ENCODE data around the gene CTCFL.

The CTCFL gene

GRCh38 chr20:57548177-57549058 lies 23.5 kb upstream of the CTCFL start:
- DNase-seq (no peak), ATAC-seq (no peak)
- Mint-ChIP-seq H3K36me3 (ENCODE audit: low read depth) (no peaks in the 10 kb centered on the region), H3K9me3 (no peaks in the 10 kb centered on the region), H3K4me3 (no peak overlapping the region), H3K27ac (no peak overlapping the region), H3K27me3 (peaks cover 3% of the 10 kb centered on the region), H3K4me1 (peaks cover 25% of the 10 kb centered on the region)

GRCh38 chr20:57546956-57547649 lies 22.2 kb upstream of the CTCFL start:
- no peaks in the 10 kb centered on the region for H3K9me3 Mint-ChIP-seq
- H3K4me1 Mint-ChIP-seq, result peaks cover 25% of the 10 kb centered on the region
- no peaks in the 10 kb centered on the region for H3K36me3 Mint-ChIP-seq (ENCODE audit: low read depth)
- no peak overlapping the region for H3K27ac Mint-ChIP-seq
- DNase-seq, result no peak
- H3K27me3 Mint-ChIP-seq, result peaks cover 3% of the 10 kb centered on the region
- peak; percentile 38 for ATAC-seq
- no peak overlapping the region for H3K4me3 Mint-ChIP-seq

GRCh38 chr20:57545927-57546662 lies 21.2 kb upstream of the CTCFL start:
- Mint-ChIP-seq H3K4me3 (no peak overlapping the region), H3K9me3 (no peaks in the 10 kb centered on the region), H3K36me3 (ENCODE audit: low read depth) (no peaks in the 10 kb centered on the region), H3K27ac (peak overlapping the region; percentile 31), H3K27me3 (peaks cover 3% of the 10 kb centered on the region), H3K4me1 (peaks cover 25% of the 10 kb centered on the region)
- no peak for ATAC-seq
- no peak for DNase-seq

- Mint-ChIP-seq H3K4me1 (peaks cover 25% of the 10 kb centered on the region), H3K4me3 (no peak overlapping the region), H3K36me3 (ENCODE audit: low read depth) (no peaks in the 10 kb centered on the region), H3K27me3 (peaks cover 4% of the 10 kb centered on the region), H3K27ac (peak overlapping the region; percentile 58), H3K9me3 (no peaks in the 10 kb centered on the region)
- DNase-seq, result no peak
- ATAC-seq, result peak; percentile 85
These were observed 20.1 kb upstream of the CTCFL start for GRCh38 chr20:57544838-57545564.

GRCh38 chr20:57543754-57544153 lies 18.8 kb upstream of the CTCFL start:
- H3K27ac Mint-ChIP-seq, result no peak overlapping the region
- no peak overlapping the region for H3K4me3 Mint-ChIP-seq
- DNase-seq, result no peak
- H3K4me1 Mint-ChIP-seq, result peaks cover 25% of the 10 kb centered on the region
- no peaks in the 10 kb centered on the region for H3K9me3 Mint-ChIP-seq
- ATAC-seq, result no peak
- peaks cover 12% of the 10 kb centered on the region for H3K27me3 Mint-ChIP-seq
- H3K36me3 Mint-ChIP-seq (ENCODE audit: low read depth), result no peaks in the 10 kb centered on the region

- Mint-ChIP-seq H3K27me3 (peaks cover 28% of the 10 kb centered on the region), H3K27ac (no peak overlapping the region), H3K4me1 (peaks cover 17% of the 10 kb centered on the region), H3K9me3 (no peaks in the 10 kb centered on the region), H3K4me3 (no peak overlapping the region), H3K36me3 (ENCODE audit: low read depth) (no peaks in the 10 kb centered on the region)
- ATAC-seq, result no peak
- no peak for DNase-seq
These were observed 16.1 kb upstream of the CTCFL start for GRCh38 chr20:57540890-57541580.

GRCh38 chr20:57539889-57540288 lies 14.9 kb upstream of the CTCFL start:
- Mint-ChIP-seq H3K36me3 (ENCODE audit: low read depth) (no peaks in the 10 kb centered on the region), H3K27ac (no peak overlapping the region), H3K4me1 (peaks cover 5% of the 10 kb centered on the region), H3K9me3 (no peaks in the 10 kb centered on the region), H3K4me3 (no peak overlapping the region), H3K27me3 (peaks cover 34% of the 10 kb centered on the region)
- DNase-seq (no peak), ATAC-seq (no peak)

- H3K4me3 Mint-ChIP-seq, result no peak overlapping the region
- ATAC-seq (no peak), DNase-seq (no peak)
- H3K27ac Mint-ChIP-seq, result no peak overlapping the region
- no peaks in the 10 kb centered on the region for H3K36me3 Mint-ChIP-seq (ENCODE audit: low read depth)
- H3K27me3 Mint-ChIP-seq, result peaks cover 42% of the 10 kb centered on the region
- no peaks in the 10 kb centered on the region for H3K4me1 Mint-ChIP-seq
- H3K9me3 Mint-ChIP-seq, result no peaks in the 10 kb centered on the region
These were observed 12.9 kb upstream of the CTCFL start for GRCh38 chr20:57537822-57538221.

GRCh38 chr20:57536771-57537724 lies 12.1 kb upstream of the CTCFL start:
- Mint-ChIP-seq H3K9me3 (no peaks in the 10 kb centered on the region), H3K4me1 (no peaks in the 10 kb centered on the region), H3K27ac (no peak overlapping the region), H3K36me3 (ENCODE audit: low read depth) (no peaks in the 10 kb centered on the region), H3K27me3 (peaks cover 42% of the 10 kb centered on the region), H3K4me3 (no peak overlapping the region)
- no peak for ATAC-seq
- DNase-seq, result no peak

GRCh38 chr20:57536120-57536708 lies 11.3 kb upstream of the CTCFL start:
- Mint-ChIP-seq H3K27ac (no peak overlapping the region), H3K36me3 (ENCODE audit: low read depth) (no peaks in the 10 kb centered on the region), H3K27me3 (peaks cover 42% of the 10 kb centered on the region), H3K4me3 (no peak overlapping the region), H3K9me3 (no peaks in the 10 kb centered on the region), H3K4me1 (no peaks in the 10 kb centered on the region)
- ATAC-seq (no peak), DNase-seq (no peak)

- H3K9me3 Mint-ChIP-seq, result no peaks in the 10 kb centered on the region
- H3K27me3 Mint-ChIP-seq, result peaks cover 39% of the 10 kb centered on the region
These were observed 10.4 kb upstream of the CTCFL start for GRCh38 chr20:57535297-57535696.

GRCh38 chr20:57532104-57532503 lies 7.2 kb upstream of the CTCFL start:
- no peaks in the 10 kb centered on the region for H3K9me3 Mint-ChIP-seq
- no peaks in the 10 kb centered on the region for H3K36me3 Mint-ChIP-seq (ENCODE audit: low read depth)
- ATAC-seq (no peak), DNase-seq (no peak)
- H3K4me1 Mint-ChIP-seq, result no peaks in the 10 kb centered on the region
- H3K27ac Mint-ChIP-seq, result no peak overlapping the region
- no peak overlapping the region for H3K4me3 Mint-ChIP-seq
- H3K27me3 Mint-ChIP-seq, result peaks cover 24% of the 10 kb centered on the region

More at GRCh38 chr20:57535297-57535696, 10.4 kb upstream of the CTCFL start:
- Mint-ChIP-seq H3K4me1 (no peaks in the 10 kb centered on the region), H3K4me3 (no peak overlapping the region), H3K27ac (no peak overlapping the region), H3K36me3 (ENCODE audit: low read depth) (no peaks in the 10 kb centered on the region)
- DNase-seq (no peak), ATAC-seq (no peak)
